Measurements from ENCODE around the gene FCN1.

The FCN1 gene

DNA sequence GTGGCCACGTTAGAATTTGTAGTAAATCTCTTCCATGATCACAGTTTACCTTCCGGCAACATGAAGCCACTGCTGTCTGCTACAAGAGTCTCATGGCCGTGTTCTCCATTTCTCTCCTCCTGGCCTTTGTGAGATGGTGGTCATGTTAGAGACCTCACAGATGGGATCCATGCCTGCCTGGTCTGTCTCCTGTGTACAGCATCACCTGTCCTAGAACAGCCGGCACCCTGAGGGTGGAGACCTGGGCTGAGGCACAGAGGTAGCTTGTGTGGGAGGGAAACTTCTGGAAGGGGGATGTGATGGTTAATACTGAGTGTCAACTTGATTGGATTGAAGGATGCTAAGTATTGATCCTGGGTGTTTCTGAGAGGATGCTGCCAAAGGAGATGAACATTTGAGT, 40.2 kb downstream of the FCN1 start:
- no peaks in the 10 kb centered on the region for H3K36me3 ChIP-seq (ENCODE audit: control insufficient read depth, insufficient read depth, low read length)
- H3K4me1 ChIP-seq (ENCODE audit: control insufficient read depth, low read depth, low read length): no peaks in the 10 kb centered on the region
- no peak overlapping the region for H3K18ac ChIP-seq (ENCODE audit: low read length)
- no peak for DNase-seq
- H3K4ac ChIP-seq (ENCODE audit: low read depth, low read length): no peak overlapping the region
- H3K4me2 ChIP-seq (ENCODE audit: low read length): no peak overlapping the region
- H2BK15ac ChIP-seq (replicated peaks; ENCODE audit: low read depth): no peak overlapping the region
- H3K9ac ChIP-seq (ENCODE audit: low read length): no peak overlapping the region
- H3K4me3 ChIP-seq (ENCODE audit: low read length): no peak overlapping the region
- H3K79me2 ChIP-seq (ENCODE audit: control insufficient read depth, insufficient read depth, low read length): no peaks in the 10 kb centered on the region
- no peak overlapping the region for H2BK120ac ChIP-seq (ENCODE audit: low read depth, low read length)
- WGBS (ENCODE audit: extremely low coverage, insufficient coverage, low lambda C conversion rate): no CpG with 5 or more reads among the region's 4 CpGs
- H3K23ac ChIP-seq (ENCODE audit: low read length): no peak overlapping the region
- no peak overlapping the region for H4K8ac ChIP-seq (ENCODE audit: low read depth, low read length)
- no peak overlapping the region for H2BK5ac ChIP-seq (ENCODE audit: low read length)
- no peaks in the 10 kb centered on the region for H3K27me3 ChIP-seq (ENCODE audit: insufficient read depth, low read length, poor library complexity)
- no peak overlapping the region for H3K27ac ChIP-seq (ENCODE audit: low read depth, low read length)
- H3K79me1 ChIP-seq (ENCODE audit: low read length): no peaks in the 10 kb centered on the region
- H4K5ac ChIP-seq (ENCODE audit: low read length): no peak overlapping the region
- no peak overlapping the region for H3K56ac ChIP-seq (ENCODE audit: low read length)
- no peak overlapping the region for H2AK5ac ChIP-seq (ENCODE audit: low read length)

DNA sequence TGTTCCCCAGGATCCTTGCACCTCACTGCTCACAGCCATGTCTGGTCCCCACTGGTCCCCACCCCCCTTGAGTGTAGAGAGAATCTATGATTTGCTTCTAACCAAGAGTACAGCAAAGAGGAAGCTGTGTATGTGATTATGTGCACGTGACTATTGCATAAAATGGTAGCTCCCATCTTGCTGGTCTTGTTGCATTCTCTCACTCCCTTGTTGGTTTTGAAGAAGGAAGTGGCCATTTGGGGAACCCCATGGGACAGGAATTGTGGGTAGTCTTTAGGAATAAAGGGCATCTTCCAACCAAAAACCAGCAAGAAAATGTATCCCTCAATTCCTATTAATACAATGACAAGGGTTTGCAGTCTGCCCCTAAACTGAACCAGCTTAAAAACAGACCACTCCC, 42.3 kb downstream of the FCN1 start:
- Histone ChIP-seq H4K8ac (ENCODE audit: low read depth, low read length) (no peak overlapping the region), H4K5ac (ENCODE audit: low read length) (no peak overlapping the region), H3K23ac (ENCODE audit: low read length) (no peak overlapping the region), H2BK5ac (ENCODE audit: low read length) (no peak overlapping the region), H2BK15ac (replicated peaks; ENCODE audit: low read depth) (no peak overlapping the region), H3K56ac (ENCODE audit: low read length) (no peak overlapping the region), H3K27me3 (ENCODE audit: insufficient read depth, low read length, poor library complexity) (no peaks in the 10 kb centered on the region), H3K79me2 (ENCODE audit: control insufficient read depth, insufficient read depth, low read length) (no peaks in the 10 kb centered on the region), H2BK120ac (ENCODE audit: low read depth, low read length) (no peak overlapping the region), H3K18ac (ENCODE audit: low read length) (no peak overlapping the region), H2AK5ac (ENCODE audit: low read length) (no peak overlapping the region), H3K27ac (ENCODE audit: low read depth, low read length) (no peak overlapping the region), H3K9ac (ENCODE audit: low read length) (no peak overlapping the region), H3K79me1 (ENCODE audit: low read length) (no peaks in the 10 kb centered on the region), H3K4ac (ENCODE audit: low read depth, low read length) (no peak overlapping the region), H3K4me2 (ENCODE audit: low read length) (no peak overlapping the region), H3K36me3 (ENCODE audit: control insufficient read depth, insufficient read depth, low read length) (no peaks in the 10 kb centered on the region), H3K4me1 (ENCODE audit: control insufficient read depth, low read depth, low read length) (no peaks in the 10 kb centered on the region), H3K4me3 (ENCODE audit: low read length) (no peak overlapping the region)
- DNase-seq: no peak
- no CpG with 5 or more reads among the region's 1 CpG for WGBS (ENCODE audit: extremely low coverage, insufficient coverage, low lambda C conversion rate)

DNA sequence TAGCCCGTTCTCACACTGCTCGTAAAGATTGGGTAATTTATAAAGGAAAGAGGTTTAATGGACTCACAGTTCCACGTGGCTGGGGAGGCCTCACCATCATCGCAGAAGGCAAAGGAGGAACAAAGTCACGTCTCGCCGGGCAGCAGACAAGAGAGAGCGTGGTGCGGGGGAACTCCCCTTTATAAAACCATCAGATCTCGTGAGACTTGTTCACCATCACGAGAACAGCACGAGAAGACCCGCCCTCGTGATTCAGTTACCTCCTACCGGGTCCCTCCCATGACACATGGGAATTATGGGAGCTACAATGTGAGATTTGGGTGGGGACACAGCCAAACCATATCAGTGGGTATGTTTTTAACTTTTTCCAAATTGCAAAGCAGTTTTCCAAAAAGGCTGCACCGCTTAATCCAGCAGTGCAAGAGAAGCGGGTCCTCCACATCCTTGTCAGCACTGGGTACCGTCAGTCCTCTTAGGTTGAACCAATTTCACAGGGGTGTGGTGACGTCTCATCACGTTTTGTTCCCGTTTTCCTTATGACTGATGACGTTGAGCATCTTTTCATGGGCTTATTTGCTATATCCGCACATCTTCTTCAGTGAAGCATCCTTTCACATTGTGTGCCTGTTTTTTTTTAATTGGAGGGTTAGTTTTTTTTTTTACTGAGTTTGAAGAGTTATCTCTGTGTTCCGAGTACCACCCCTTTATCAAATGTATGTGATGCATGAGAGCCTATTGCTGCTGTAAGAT, 45.1 kb downstream of the FCN1 start:
- no peak overlapping the region for H3K23ac ChIP-seq (ENCODE audit: low read length)
- H3K79me1 ChIP-seq (ENCODE audit: low read length): no peaks in the 10 kb centered on the region
- no peak overlapping the region for H3K18ac ChIP-seq (ENCODE audit: low read length)
- no peaks in the 10 kb centered on the region for H3K27me3 ChIP-seq (ENCODE audit: insufficient read depth, low read length, poor library complexity)
- no peaks in the 10 kb centered on the region for H3K4me1 ChIP-seq (ENCODE audit: control insufficient read depth, low read depth, low read length)
- H2BK120ac ChIP-seq (ENCODE audit: low read depth, low read length): no peak overlapping the region
- no peak overlapping the region for H2BK5ac ChIP-seq (ENCODE audit: low read length)
- no peak overlapping the region for H2AK5ac ChIP-seq (ENCODE audit: low read length)
- no peak overlapping the region for H3K4ac ChIP-seq (ENCODE audit: low read depth, low read length)
- no peak overlapping the region for H3K27ac ChIP-seq (ENCODE audit: low read depth, low read length)
- H3K79me2 ChIP-seq (ENCODE audit: control insufficient read depth, insufficient read depth, low read length): no peaks in the 10 kb centered on the region
- no peak overlapping the region for H4K8ac ChIP-seq (ENCODE audit: low read depth, low read length)
- no peak overlapping the region for H3K9ac ChIP-seq (ENCODE audit: low read length)
- H3K4me3 ChIP-seq (ENCODE audit: low read length): no peak overlapping the region
- H3K36me3 ChIP-seq (ENCODE audit: control insufficient read depth, insufficient read depth, low read length): no peaks in the 10 kb centered on the region
- no CpG with 5 or more reads among the region's 24 CpGs for WGBS (ENCODE audit: extremely low coverage, insufficient coverage, low lambda C conversion rate)
- H3K4me2 ChIP-seq (ENCODE audit: low read length): no peak overlapping the region
- no peak overlapping the region for H4K5ac ChIP-seq (ENCODE audit: low read length)
- no peak for DNase-seq
- H2BK15ac ChIP-seq (replicated peaks; ENCODE audit: low read depth): no peak overlapping the region
- no peak overlapping the region for H3K56ac ChIP-seq (ENCODE audit: low read length)

DNA sequence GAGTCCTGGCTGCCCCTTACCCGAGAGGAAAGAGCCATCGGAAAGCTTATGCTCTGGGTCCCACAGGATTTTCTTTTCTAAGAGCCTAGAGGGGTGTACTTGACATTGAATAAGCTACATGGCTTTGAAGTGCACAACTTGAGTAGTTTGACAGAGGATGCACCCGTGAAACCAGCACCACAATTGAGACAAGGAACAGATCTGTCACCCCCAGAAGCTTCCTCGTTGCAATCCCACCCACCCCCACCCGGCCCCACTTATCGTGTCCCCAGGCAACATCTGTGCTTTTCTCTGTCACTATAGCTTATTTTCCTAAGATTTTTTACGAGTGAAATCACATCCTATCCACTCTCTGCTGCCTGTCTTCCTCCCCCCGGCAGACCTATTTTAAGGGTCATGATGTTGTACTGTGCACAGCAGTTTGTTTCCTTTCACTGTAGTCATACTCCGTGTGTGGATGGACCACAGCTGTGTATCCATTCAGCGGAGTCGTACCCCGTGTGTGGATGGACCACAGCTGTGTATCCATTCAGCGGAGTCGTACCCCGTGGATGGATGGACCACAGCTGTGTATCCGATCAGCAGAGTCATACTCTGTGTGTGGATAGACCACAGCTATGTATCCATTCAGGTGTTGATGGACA, 45.9 kb downstream of the FCN1 start:
- no CpG with 5 or more reads among the region's 16 CpGs for WGBS (ENCODE audit: extremely low coverage, insufficient coverage, low lambda C conversion rate)

DNA sequence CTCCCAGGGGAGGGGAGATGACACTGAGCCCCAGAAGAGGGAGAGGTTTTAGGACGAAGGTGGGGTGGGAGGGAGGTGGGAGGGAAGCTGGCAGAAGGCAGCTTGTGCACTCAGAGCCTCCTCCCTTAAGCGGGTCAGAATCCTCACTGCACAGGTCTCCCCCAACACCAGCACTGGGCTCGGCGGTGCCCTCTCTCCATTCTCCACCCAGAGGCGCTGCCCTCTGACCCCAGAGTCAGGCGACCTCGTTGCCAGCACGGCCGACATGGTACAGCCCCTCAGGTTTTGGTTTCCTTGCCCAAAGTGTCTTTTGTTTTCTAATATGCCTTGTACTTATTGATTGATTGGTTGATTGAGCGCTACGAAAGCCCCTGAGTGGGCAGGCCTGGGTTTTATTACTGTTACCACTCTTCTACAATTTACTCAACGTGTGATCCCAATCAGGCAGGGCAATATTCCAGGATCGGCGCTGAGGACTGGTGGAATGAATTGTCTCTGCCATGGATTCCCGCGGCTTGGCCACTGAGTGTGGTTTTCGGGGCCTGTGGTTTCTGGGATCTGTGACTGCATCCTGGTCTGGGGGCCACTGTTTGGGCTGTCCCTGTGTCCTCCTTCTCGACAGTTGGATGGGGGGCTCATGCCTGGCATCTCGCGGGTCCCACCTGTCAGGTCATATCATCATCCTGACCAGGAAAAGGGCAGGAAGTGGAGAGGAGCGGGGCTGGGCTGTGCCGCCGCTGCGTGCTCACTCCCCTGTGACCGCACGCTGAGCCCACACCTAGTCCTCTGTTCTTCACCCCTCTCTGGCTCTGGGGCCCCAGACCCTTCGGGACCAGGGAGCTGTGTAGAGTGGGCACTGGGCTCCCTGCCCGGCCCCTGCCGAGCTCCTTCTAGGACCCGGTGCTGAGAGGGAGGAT, 46.7 kb downstream of the FCN1 start:
- no peaks in the 10 kb centered on the region for H3K79me1 ChIP-seq (ENCODE audit: low read length)
- H3K4ac ChIP-seq (ENCODE audit: low read depth, low read length): no peak overlapping the region
- H2BK5ac ChIP-seq (ENCODE audit: low read length): no peak overlapping the region

More for the DNA sequence above, 45.9 kb downstream of the FCN1 start:
- no peak overlapping the region for H2BK5ac ChIP-seq (ENCODE audit: low read length)
- no peak overlapping the region for H3K4me3 ChIP-seq (ENCODE audit: low read length)
- no peak for DNase-seq
- H3K36me3 ChIP-seq (ENCODE audit: control insufficient read depth, insufficient read depth, low read length): no peaks in the 10 kb centered on the region
- H3K4me2 ChIP-seq (ENCODE audit: low read length): no peak overlapping the region
- no peak overlapping the region for H3K56ac ChIP-seq (ENCODE audit: low read length)
- no peak overlapping the region for H2BK15ac ChIP-seq (replicated peaks; ENCODE audit: low read depth)
- no peak overlapping the region for H3K4ac ChIP-seq (ENCODE audit: low read depth, low read length)
- no peak overlapping the region for H4K8ac ChIP-seq (ENCODE audit: low read depth, low read length)
- H3K27ac ChIP-seq (ENCODE audit: low read depth, low read length): no peak overlapping the region
- H3K9ac ChIP-seq (ENCODE audit: low read length): no peak overlapping the region
- no peaks in the 10 kb centered on the region for H3K79me2 ChIP-seq (ENCODE audit: control insufficient read depth, insufficient read depth, low read length)
- no peak overlapping the region for H4K5ac ChIP-seq (ENCODE audit: low read length)
- H3K18ac ChIP-seq (ENCODE audit: low read length): no peak overlapping the region
- no peak overlapping the region for H2BK120ac ChIP-seq (ENCODE audit: low read depth, low read length)
- H3K79me1 ChIP-seq (ENCODE audit: low read length): no peaks in the 10 kb centered on the region
- no peaks in the 10 kb centered on the region for H3K27me3 ChIP-seq (ENCODE audit: insufficient read depth, low read length, poor library complexity)
- H2AK5ac ChIP-seq (ENCODE audit: low read length): no peak overlapping the region
- no peak overlapping the region for H3K23ac ChIP-seq (ENCODE audit: low read length)
- no peaks in the 10 kb centered on the region for H3K4me1 ChIP-seq (ENCODE audit: control insufficient read depth, low read depth, low read length)

More for the DNA sequence above, 46.7 kb downstream of the FCN1 start:
- Histone ChIP-seq H2BK120ac (ENCODE audit: low read depth, low read length) (no peak overlapping the region), H3K4me2 (ENCODE audit: low read length) (no peak overlapping the region), H2AK5ac (ENCODE audit: low read length) (no peak overlapping the region), H3K9ac (ENCODE audit: low read length) (no peak overlapping the region), H3K27me3 (ENCODE audit: insufficient read depth, low read length, poor library complexity) (no peaks in the 10 kb centered on the region), H2BK15ac (replicated peaks; ENCODE audit: low read depth) (no peak overlapping the region), H4K8ac (ENCODE audit: low read depth, low read length) (no peak overlapping the region), H3K56ac (ENCODE audit: low read length) (no peak overlapping the region), H3K23ac (ENCODE audit: low read length) (no peak overlapping the region), H3K36me3 (ENCODE audit: control insufficient read depth, insufficient read depth, low read length) (no peaks in the 10 kb centered on the region), H3K27ac (ENCODE audit: low read depth, low read length) (no peak overlapping the region), H4K5ac (ENCODE audit: low read length) (no peak overlapping the region), H3K4me3 (ENCODE audit: low read length) (no peak overlapping the region), H3K4me1 (ENCODE audit: control insufficient read depth, low read depth, low read length) (no peaks in the 10 kb centered on the region), H3K79me2 (ENCODE audit: control insufficient read depth, insufficient read depth, low read length) (no peaks in the 10 kb centered on the region), H3K18ac (ENCODE audit: low read length) (no peak overlapping the region)
- WGBS (ENCODE audit: extremely low coverage, insufficient coverage, low lambda C conversion rate): no CpG with 5 or more reads among the region's 30 CpGs
- no peak for DNase-seq

All from mesendoderm (in vitro differentiated cells).